Activated naive CD8-positive, alpha-beta T cell (primary cell): ENCODE data around the gene ENDOV.
"Not testable (repeated sequence)": the region's sequence is repeated elsewhere in the genome, so short reads cannot be mapped to it uniquely, and the experiment has no call there.

Experiments
- H3K27ac Mint-ChIP-seq: one replicate; pipeline ENCODE4 v1.8.0; 2021; ENCODE audit warnings: mixed read lengths
- H3K27me3 Mint-ChIP-seq: one replicate; pipeline ENCODE4 v1.8.0; 2021; ENCODE audit warnings: mixed read lengths
- H3K36me3 Mint-ChIP-seq: one replicate; pipeline ENCODE4 v1.8.0; 2021; ENCODE audit warnings: mixed read lengths
- H3K4me1 Mint-ChIP-seq: one replicate; pipeline ENCODE4 v1.8.0; 2021; ENCODE audit warnings: low read depth, mixed read lengths
- H3K4me3 Mint-ChIP-seq: one replicate; pipeline ENCODE4 v1.8.0; 2021; ENCODE audit warnings: mild to moderate bottlenecking, mixed read lengths
- H3K9me3 Mint-ChIP-seq: one replicate; pipeline ENCODE4 v1.8.0; 2021; ENCODE audit warnings: low read depth, mixed read lengths

Gene ENDOV

DNA sequence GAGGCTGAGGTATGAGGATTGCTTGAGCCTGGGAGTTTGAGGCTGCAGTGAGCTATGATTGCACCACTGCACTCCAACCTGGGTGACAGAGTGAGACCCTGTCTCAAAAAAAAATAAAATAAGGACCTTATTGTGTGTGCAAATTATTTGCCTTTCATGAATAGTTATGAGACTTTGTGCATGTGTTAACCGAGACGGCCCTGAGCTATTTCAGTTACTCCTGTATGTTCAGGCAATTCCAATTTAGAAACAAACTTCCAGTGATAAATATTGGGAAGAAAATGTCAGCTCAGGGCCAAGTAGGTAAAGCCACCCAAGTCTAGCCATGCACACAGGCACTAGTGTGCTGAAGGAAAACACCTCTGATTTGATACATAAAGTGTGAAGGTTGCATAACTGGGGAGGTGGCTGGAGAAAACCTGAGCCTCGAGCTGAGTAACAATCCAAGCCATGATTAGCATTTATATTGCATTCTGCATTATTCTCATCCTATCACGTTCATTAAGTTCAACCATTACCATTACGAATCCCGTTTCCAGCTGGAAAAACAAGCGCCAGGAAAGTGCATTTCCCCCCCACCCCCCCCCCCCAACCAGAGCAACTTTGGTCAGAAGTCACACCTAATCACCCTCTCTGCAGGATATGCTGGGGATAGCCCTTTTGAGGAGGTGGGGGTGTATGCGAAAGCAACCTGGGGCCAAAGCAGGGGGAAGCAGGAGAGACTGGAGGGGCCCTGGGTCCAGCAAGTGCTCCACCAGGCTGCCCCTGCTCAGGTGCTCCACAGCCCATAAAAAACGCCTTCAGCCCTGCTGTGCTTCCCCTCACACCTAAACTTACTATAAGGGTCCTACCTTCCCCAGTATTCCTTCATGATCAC lies 18.6 kb upstream of the ENDOV start:
- Mint-ChIP-seq H3K27ac (peak overlapping the region; percentile 90), H3K36me3 (peaks cover 4% of the 10 kb centered on the region), H3K4me3 (no peak overlapping the region), H3K27me3 (no peaks in the 10 kb centered on the region), H3K4me1 (peaks cover 7% of the 10 kb centered on the region), H3K9me3 (no peaks in the 10 kb centered on the region)

DNA sequence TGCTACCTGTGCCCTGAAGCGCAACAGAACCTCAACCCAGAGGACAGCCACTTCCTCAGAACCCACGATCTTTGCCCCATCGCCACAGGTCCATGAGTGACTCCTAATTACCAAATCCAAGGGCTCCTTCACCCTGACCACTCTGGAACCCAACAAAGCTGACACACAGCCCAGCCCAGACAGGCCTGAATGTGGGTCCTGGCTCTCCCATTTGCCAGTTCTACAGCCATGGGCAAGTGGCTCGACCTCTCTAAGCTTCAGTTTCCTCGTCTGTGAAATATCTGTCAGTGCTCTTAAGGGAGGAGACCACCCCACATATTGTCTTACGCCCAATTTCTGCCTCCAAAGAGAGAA lies 18.0 kb upstream of the ENDOV start:
- Mint-ChIP-seq H3K9me3 (no peaks in the 10 kb centered on the region), H3K27me3 (no peaks in the 10 kb centered on the region), H3K27ac (peak overlapping the region; percentile 90), H3K4me3 (no peak overlapping the region), H3K4me1 (peaks cover 7% of the 10 kb centered on the region), H3K36me3 (peaks cover 2% of the 10 kb centered on the region)

DNA sequence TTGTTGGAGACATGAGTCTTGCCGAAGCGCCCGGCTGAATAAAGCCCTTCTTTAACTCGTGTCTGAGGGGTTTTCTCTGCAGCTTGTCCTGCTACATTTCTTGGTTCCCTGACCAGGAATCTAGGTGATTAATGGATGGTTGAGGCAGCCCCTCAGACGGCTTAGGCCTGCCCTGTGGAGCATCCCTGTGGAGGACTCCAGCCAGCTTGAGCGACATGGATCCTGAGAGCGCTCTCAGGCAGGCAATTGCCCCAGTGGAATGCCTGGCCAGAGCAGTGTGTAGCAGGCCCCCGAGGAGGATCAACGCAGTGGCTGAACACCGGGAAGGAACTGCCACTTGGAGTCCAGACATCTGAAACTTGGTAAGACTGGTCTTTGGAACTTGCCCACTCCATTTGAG lies 17.3 kb upstream of the ENDOV start:
- Mint-ChIP-seq H3K36me3 (no peaks in the 10 kb centered on the region), H3K4me3 (no peak overlapping the region), H3K9me3 (no peaks in the 10 kb centered on the region), H3K27ac (peak overlapping the region; percentile 90), H3K4me1 (peaks cover 7% of the 10 kb centered on the region), H3K27me3 (no peaks in the 10 kb centered on the region)

DNA sequence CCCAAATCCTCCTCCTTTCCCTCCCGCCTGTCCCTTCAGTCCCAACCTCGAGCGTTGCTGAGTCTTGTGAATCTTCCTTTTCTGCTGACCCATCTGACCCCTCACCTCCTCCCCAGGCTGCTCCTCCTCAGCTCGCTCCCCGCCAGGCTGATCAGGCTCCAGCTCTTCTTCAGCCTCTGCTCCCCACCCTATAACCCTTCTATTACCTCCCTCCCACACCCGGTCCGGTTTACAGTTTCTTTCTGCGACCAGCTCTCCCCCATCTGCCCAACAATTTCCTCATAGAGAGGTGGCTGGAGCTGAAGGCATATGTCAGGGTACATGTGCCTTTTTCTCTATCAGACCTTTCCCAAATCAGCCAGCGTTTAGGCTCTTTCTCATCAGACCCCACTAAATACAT lies 13.9 kb upstream of the ENDOV start:
- not testable (repeated sequence) for H3K4me3 Mint-ChIP-seq, H3K4me1 Mint-ChIP-seq, H3K27me3 Mint-ChIP-seq, H3K27ac Mint-ChIP-seq, H3K36me3 Mint-ChIP-seq, H3K9me3 Mint-ChIP-seq

DNA sequence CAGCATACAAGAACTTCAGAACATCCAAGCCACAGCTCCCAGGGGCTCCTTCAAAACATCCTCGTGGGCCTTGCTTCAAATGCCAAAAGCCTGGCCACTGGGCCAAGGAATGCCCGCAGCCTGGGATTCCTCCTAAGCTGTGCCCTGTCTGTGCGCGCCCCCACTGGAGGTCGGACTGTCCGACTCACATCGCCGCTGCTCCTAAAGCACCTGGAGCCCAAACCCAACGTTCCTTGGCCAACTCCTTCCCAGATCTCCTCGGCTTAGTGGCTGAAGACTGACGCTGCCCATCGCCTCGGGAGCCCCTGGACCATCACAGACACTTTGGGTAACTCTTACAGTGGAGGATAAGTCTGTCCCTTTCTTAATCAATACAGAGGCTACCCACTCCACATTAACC lies 12.9 kb upstream of the ENDOV start:
- not testable (repeated sequence) for H3K36me3 Mint-ChIP-seq, H3K9me3 Mint-ChIP-seq

DNA sequence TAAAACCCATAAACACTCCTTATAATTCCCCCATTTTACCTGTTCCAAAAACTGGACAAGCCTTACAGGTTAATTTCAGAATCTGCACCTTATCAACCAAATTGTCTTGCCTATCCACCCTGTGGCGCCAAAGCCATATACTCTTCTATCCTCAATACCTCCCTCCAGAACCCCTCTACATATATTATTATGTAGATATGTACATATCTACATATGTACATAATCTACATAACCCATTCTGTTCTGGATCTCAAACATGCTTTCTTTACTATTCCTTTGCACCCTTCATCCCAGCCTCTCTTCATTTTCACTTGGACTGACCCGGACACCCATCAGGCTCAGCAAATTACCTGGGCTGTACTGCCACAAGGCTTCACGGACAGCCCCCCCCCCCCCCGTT lies 12.0 kb upstream of the ENDOV start:
- Mint-ChIP-seq H3K27ac (no peak overlapping the region), H3K4me1 (peaks cover 4% of the 10 kb centered on the region), H3K4me3 (no peak overlapping the region), H3K36me3 (no peaks in the 10 kb centered on the region), H3K9me3 (no peaks in the 10 kb centered on the region), H3K27me3 (no peaks in the 10 kb centered on the region)

More for the DNA sequence above, 12.9 kb upstream of the ENDOV start:
- not testable (repeated sequence) for H3K27ac Mint-ChIP-seq, H3K4me3 Mint-ChIP-seq, H3K4me1 Mint-ChIP-seq, H3K27me3 Mint-ChIP-seq

DNA sequence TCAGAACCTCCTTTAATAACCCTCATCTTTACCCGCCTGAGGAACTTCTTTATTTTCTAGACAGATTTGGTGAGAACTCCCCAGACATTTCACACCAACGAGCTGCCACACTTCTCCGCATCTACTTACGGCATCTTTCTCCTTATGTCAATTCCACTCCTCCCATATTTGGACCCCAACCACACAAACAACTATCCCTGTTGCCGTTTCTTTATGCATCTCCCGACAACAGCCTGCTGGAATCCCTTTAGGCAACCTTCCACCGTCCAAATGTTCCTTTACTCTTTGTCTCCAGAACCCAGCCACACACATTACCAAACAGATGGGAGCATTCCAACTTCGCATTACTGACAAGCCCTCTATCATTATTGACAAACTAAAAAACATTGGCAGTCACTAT lies 8.8 kb upstream of the ENDOV start:
- H3K9me3 Mint-ChIP-seq, result no peaks in the 10 kb centered on the region
- H3K4me3 Mint-ChIP-seq, result no peak overlapping the region
- H3K27me3 Mint-ChIP-seq, result no peaks in the 10 kb centered on the region
- H3K4me1 Mint-ChIP-seq, result peaks cover 2% of the 10 kb centered on the region
- no peaks in the 10 kb centered on the region for H3K36me3 Mint-ChIP-seq
- H3K27ac Mint-ChIP-seq, result no peak overlapping the region

DNA sequence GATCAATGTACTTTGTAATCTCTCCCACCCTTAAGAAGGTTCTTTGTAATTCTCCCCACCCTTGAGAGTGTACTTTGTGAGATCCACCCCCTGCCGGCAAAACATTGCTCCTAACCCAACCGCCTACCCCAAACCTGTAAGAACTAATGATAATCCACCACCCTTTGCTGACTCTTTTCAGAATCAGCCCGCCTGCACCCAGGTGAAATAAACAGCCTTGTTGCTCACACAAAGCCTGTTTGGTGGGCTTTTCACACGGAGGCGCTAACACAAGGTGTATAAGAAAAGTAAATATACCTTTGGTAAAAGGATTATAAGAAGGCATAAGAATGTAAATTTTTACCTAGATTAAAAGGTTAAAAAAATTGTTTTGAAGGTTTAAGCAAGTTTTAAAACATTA lies 7.0 kb upstream of the ENDOV start:
- H3K4me3 Mint-ChIP-seq, H3K27me3 Mint-ChIP-seq, H3K4me1 Mint-ChIP-seq, H3K36me3 Mint-ChIP-seq, H3K27ac Mint-ChIP-seq, H3K9me3 Mint-ChIP-seq: not testable (repeated sequence)

DNA sequence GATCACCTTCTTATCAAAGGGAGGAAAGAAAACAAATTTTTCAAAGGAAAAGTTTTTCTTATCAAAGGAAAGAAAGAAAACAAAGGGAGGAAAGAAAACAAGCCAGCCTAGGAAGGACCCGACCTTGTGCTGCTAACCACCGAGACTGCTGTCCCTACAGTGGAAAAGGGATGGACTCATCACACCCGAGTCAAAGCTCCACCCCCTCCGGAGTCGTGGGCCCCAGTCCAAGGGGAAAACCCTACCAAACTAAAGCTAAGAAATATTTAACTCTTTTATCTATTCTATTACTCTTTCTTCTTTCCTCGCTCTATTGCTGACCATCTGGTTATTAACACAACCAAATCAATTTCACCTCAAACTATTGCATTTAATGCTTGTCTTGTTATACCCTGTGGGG lies 6.1 kb upstream of the ENDOV start:
- H3K36me3 Mint-ChIP-seq, result no peaks in the 10 kb centered on the region
- no peaks in the 10 kb centered on the region for H3K9me3 Mint-ChIP-seq
- H3K27me3 Mint-ChIP-seq, result peaks cover 2% of the 10 kb centered on the region
- no peak overlapping the region for H3K27ac Mint-ChIP-seq
- H3K4me1 Mint-ChIP-seq, result peaks cover 2% of the 10 kb centered on the region
- no peak overlapping the region for H3K4me3 Mint-ChIP-seq

DNA sequence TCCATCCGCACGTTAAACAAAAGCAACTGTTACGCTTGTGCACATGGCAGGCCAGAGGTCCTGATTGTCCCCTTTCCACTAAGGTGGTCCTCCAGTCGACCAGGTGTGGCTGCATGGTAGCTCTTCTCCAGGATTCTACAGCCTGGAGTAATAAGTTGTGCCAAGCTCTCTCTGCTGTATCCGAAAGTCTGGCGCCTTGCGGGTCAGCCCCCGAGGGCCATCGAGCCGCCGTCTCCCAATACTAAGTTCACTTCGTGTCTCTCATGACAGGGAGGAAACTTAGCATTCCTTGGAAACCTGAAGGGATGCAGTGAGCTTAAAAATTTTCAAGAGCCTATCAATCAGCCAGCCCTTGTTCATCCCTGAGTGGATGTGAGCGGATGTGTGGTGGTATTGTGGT lies 5.3 kb upstream of the ENDOV start:
- Mint-ChIP-seq H3K4me3 (no peak overlapping the region), H3K27ac (no peak overlapping the region), H3K9me3 (no peaks in the 10 kb centered on the region), H3K4me1 (peaks cover 8% of the 10 kb centered on the region), H3K27me3 (peaks cover 5% of the 10 kb centered on the region), H3K36me3 (no peaks in the 10 kb centered on the region)

DNA sequence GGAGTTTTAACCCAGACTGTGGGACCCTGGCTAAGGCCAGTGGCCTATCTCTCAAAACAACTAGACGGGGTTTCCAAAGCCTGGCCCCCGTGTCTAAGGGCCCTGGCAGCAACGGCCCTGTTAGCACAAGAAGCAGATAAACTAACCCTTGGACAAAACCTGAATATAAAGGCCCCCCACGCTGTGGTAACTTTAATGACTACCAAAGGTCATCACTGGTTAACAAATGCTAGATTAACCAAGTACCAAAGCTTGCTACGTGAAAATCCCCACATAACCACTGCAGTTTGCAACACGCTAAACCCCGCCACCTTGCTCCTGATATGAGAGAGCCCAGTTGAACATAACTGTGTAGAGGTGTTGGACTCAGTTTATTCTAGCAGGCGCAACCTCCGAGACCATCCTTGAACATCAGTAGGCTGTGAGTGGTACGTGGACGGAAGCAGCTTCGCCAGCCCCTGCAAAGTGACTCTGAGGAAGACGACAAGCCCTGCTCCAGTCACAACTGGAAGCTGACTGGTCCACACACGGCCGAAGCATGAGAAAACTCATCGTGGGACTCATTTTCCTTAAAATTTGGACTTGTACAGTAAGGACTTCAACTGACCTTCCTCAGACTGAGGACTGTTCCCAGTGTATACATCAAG lies 4.4 kb upstream of the ENDOV start:
- H3K9me3 Mint-ChIP-seq, H3K4me1 Mint-ChIP-seq, H3K27ac Mint-ChIP-seq, H3K27me3 Mint-ChIP-seq, H3K4me3 Mint-ChIP-seq, H3K36me3 Mint-ChIP-seq: not testable (repeated sequence)

DNA sequence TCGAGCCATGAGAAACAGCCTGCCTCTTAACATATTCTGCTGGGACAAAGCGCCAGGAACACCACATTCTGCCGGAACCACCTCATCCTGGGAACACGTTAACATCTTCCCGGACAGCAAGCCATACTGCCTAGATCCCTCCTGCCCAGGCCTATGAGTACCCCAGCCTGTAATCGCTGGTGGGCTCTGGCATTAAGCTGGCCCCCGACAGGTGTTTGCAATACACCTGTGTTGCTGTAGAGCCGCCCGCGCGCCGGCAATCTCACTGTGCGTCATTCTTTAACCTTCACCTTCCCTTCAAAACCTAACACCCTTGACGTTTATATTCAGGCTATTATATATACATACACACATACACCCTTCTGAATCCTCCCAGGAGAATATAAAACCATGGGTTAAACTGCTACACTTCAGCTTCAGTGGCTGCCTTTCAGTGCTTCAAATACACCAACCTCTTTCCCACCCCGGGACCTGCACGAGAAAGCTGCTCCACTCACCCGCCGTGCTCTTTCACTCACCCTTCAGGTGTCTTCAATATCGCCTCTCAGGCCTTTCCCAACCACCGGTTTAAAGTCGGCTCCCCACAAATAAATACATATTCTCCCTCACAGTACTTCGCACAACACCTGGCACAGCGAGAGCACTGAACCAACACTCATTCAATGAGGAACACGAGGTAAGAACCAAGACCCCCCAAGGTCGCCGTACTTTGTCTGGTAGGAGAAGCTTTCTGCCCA lies 1.0 kb upstream of the ENDOV start:
- no peak overlapping the region for H3K27ac Mint-ChIP-seq
- H3K9me3 Mint-ChIP-seq, result no peaks in the 10 kb centered on the region
- peaks cover 23% of the 10 kb centered on the region for H3K4me1 Mint-ChIP-seq
- H3K27me3 Mint-ChIP-seq, result peaks cover 5% of the 10 kb centered on the region
- H3K36me3 Mint-ChIP-seq, result no peaks in the 10 kb centered on the region
- peak overlapping the region; percentile 88 for H3K4me3 Mint-ChIP-seq

DNA sequence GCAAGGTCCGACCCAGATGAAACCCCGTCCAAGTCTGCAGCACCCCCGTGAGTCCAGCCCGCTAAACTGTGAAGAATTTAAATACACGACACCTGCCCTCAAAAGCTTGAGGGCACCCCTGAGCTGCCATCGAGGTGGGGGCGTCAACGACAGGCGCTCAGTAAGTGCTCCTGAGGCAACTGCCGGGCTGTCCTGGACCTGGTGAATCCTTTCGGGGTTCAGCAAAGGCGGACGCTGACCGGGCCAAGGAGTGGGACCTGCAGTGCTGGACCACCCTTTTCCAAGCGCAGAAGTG lies 512 bp upstream of the ENDOV start:
- H3K27me3 Mint-ChIP-seq, result peaks cover 5% of the 10 kb centered on the region
- H3K4me3 Mint-ChIP-seq, result peak overlapping the region; percentile 88
- H3K4me1 Mint-ChIP-seq, result peaks cover 21% of the 10 kb centered on the region
- no peak overlapping the region for H3K27ac Mint-ChIP-seq
- H3K36me3 Mint-ChIP-seq, result peaks cover under 1% of the 10 kb centered on the region
- no peaks in the 10 kb centered on the region for H3K9me3 Mint-ChIP-seq

DNA sequence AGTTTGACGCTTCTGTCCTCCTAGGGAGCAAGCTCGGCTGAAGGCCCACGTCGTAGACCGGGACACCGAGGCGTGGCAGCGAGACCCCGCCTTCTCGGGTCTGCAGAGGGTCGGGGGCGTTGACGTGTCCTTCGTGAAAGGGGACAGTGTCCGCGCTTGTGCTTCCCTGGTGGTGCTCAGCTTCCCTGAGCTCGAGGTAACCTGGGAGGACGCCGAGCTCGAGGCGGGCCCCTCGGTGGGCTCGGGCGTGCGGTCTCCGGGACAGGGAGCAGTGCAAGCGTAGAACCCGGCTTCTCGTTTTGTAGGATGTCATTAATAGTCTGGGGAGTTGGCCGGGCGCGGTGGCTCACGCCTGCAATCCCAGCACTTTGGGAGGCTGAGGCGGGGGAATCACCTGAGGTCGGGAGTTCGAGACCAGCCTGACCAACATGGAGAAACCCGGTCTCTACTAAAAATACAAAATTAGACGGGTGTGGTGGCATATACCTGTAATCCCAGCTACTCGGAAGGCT lies 715 bp downstream of the ENDOV start:
- Mint-ChIP-seq H3K9me3 (no peaks in the 10 kb centered on the region), H3K27me3 (peaks cover 5% of the 10 kb centered on the region), H3K4me1 (peaks cover 21% of the 10 kb centered on the region), H3K4me3 (peak overlapping the region; percentile 88), H3K36me3 (peaks cover 2% of the 10 kb centered on the region), H3K27ac (no peak overlapping the region)

DNA sequence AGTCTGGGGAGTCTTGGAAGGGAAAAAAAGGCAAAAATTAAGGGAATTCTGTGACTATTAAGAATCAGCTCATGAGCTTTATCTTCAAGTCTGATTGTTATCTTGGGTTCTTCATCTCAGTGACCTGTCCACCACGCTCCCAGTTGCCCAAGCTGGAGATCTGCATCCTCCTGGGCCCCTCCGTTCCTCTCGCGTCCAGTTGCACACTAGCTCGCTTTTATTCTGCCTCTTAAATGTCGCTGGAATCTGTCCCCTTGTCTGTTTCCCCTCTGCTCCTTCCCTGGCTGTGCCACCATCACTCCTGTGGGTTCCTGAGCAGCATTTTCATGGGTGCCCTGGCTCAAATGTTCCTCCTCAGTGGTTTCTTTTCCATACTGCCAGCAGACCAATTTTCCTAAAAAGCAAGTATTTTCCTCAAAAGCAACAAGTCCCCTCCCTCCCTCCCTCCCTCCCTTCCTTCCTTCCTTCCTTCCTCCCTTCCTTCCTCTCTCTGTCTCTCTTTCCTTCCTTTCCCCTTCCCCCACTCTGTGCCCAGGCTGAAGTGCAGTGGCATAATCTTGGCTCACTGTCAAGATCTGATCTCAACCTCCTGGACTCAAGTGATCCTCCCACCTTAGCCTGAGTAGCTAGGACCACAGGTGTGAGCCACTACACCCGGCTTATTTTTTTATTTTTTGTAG lies 1.4 kb downstream of the ENDOV start:
- H3K9me3 Mint-ChIP-seq, result no peaks in the 10 kb centered on the region
- H3K27me3 Mint-ChIP-seq, result peaks cover 5% of the 10 kb centered on the region
- H3K4me1 Mint-ChIP-seq, result peaks cover 21% of the 10 kb centered on the region
- H3K36me3 Mint-ChIP-seq, result peaks cover 2% of the 10 kb centered on the region
- H3K27ac Mint-ChIP-seq, result peak overlapping the region; percentile 10
- H3K4me3 Mint-ChIP-seq, result peak overlapping the region; percentile 88
